GM12878 (cell line): ENCODE results near the gene SNX17. TPM values are rescaled to one million over a fixed set of nuclear protein-coding genes. Genes with fewer than 3 reads are reported as not detected.
"Not testable (repeated sequence)": the region's sequence is repeated elsewhere in the genome, so short reads cannot be mapped to it uniquely, and the experiment has no call there.

Experiments used
- ATAC-seq: fragments of 200-7000 bp; cut with Tn5 transposase; 3 replicates; pipeline ENCODE4 v1.9.1; 2020; ENCODE audit warnings: mild to moderate bottlenecking, moderate library complexity
- BruUV-seq: library from RNA; stranded (reverse); fragments of 400-500 nt; replicated peaks from 2 replicates; lab custom pipeline; 2021; lab: Mats Ljungman, UMichigan
- CTCF ChIA-PET: fragments of 300-600 bp; sonication (Branson Sonifier 250); formaldehyde crosslinking; extraction: SDS; loops from one replicate; lab custom pipeline; 2021; ENCODE audit warnings: inconsistent platforms; lab: Yijun Ruan, JAX
- POLR2A ChIA-PET: fragments of 350-600 bp; formaldehyde crosslinking; extraction: SDS; loops from one replicate; lab custom pipeline; 2021; ENCODE audit warnings: inconsistent platforms; lab: Charles Lee
- RAD21 ChIA-PET: fragments of 300-600 bp; sonication (Branson Sonifier 250); formaldehyde crosslinking; loops from one replicate; lab custom pipeline; 2023; ENCODE audit warnings: antibody characterized with exemption; ENCODE audit not compliant: unreplicated experiment; lab: Charles Lee
- SMC1A ChIA-PET: fragments of 300-600 bp; sonication (Branson Sonifier 250); formaldehyde crosslinking; loops from one replicate; lab custom pipeline; 2023; ENCODE audit not compliant: unreplicated experiment, uncharacterized antibody; lab: Charles Lee
- DNase-seq: peaks from one replicate; pipeline ENCODE4 v3.0.0-alpha.2; 2011; ENCODE audit warnings: low read depth, low spot score
- FAIRE-seq: peaks from 3 replicates; lab custom pipeline; 2011; peaks lifted over from hg19 to GRCh38; lab: Jason Lieb, UNC
- H2AFZ ChIP-seq: 2 replicates; pipeline ENCODE4 v1.6.0; 2011; ENCODE audit warnings: low read depth, low read length, control low read depth; ENCODE audit not compliant: control insufficient read depth
- H3K27ac ChIP-seq: 2 replicates; pipeline ENCODE4 v1.5.1; 2011; ENCODE audit warnings: control low read depth; ENCODE audit not compliant: control insufficient read depth, insufficient read depth
- H3K27me3 ChIP-seq, 2 experiments: replicated peaks in 1 of 2; 2 replicates each; pipeline versions ENCODE4 v1.6.0 to v1.6.1; 2011; ENCODE audit warnings: low read length in 1 of 2; ENCODE audit not compliant: control insufficient read depth in 2 of 2, insufficient read depth in 2 of 2
- H3K36me3 ChIP-seq, 2 experiments: 2 replicates each; pipeline ENCODE4 v1.5.1; 2011; ENCODE audit warnings: low read length in 1 of 2; ENCODE audit not compliant: control insufficient read depth in 2 of 2, insufficient read depth in 2 of 2
- H3K4me1 ChIP-seq: 2 replicates; pipeline ENCODE4 v1.6.1; 2011; ENCODE audit warnings: mild to moderate bottlenecking, low read length, moderate library complexity, mixed read lengths; ENCODE audit not compliant: control insufficient read depth, insufficient read depth
- H3K4me2 ChIP-seq: 2 replicates; pipeline ENCODE4 v1.6.0; 2011; ENCODE audit warnings: control low read depth; ENCODE audit not compliant: control insufficient read depth, insufficient read depth
- H3K4me3 ChIP-seq: fragments of 200-600 bp; sonication (generic); 2 replicates; pipeline ENCODE4 v1.5.1; 2016
- H3K79me2 ChIP-seq: 2 replicates; pipeline ENCODE4 v1.6.0; 2011; ENCODE audit warnings: low read length; ENCODE audit not compliant: control insufficient read depth, insufficient read depth
- H3K9ac ChIP-seq: 2 replicates; pipeline ENCODE4 v1.8.0; 2011; ENCODE audit warnings: low read length, control low read depth, mixed read lengths; ENCODE audit not compliant: control insufficient read depth, insufficient read depth
- H3K9me3 ChIP-seq: replicated peaks from 3 replicates; pipeline ENCODE4 v1.5.1; 2011; ENCODE audit warnings: mild to moderate bottlenecking, low read length; ENCODE audit not compliant: control insufficient read depth, insufficient read depth
- H4K20me1 ChIP-seq: 2 replicates; pipeline ENCODE4 v1.6.0; 2011; ENCODE audit not compliant: control insufficient read depth, insufficient read depth
- WGBS: methylation state at CpG from one replicate; pipeline ENCODE4 v1.1.6; 2016; ENCODE audit warnings: low lambda C conversion rate; ENCODE audit not compliant: insufficient replicate concordance, insufficient coverage; ENCODE audit errors: missing lambda C conversion rate; 5-methylcytosine and 5-hydroxymethylcytosine counted together
- in situ Hi-C: fragments of 300-500 bp; cut with MboI; formaldehyde crosslinking; loops from 9 replicates; pipeline ENCODE4 v1.14.3; 2018; ENCODE audit warnings: mixed read lengths
- intact Hi-C: fragments of 100-400 bp; cut with micrococcal nuclease; formaldehyde crosslinking; loops from one replicate; pipeline ENCODE4 v1.14.2; 2022; ENCODE audit not compliant: unreplicated experiment
- polyA plus RNA-seq, 11 experiments: library from polyadenylated mRNA; depleted of rRNA in 4 of 11; unstranded in 6 of 11; stranded (reverse) in 5 of 11; fragments of >200 nt; fragmentation: Nextera tagmentation in 4 of 11; fragmentation: Illumina TruSeq in 1 of 11; extraction: Ambion mirVana in 4 of 11; extraction: Trizol in 1 of 11; gene quantifications; 1 replicate in 1 of 11; 2 replicates in 10 of 11; pipeline versions ENCODE4 v1.2.1 to v1.2.3, GENCODE V29; 2011 to 2016; ENCODE audit warnings: inconsistent platforms in 2 of 11, missing spikeins in 2 of 11, low read depth in 1 of 11
- total RNA-seq, 4 experiments: library from RNA; depleted of rRNA in 3 of 4; stranded (reverse); fragments of >200 nt in 3 of 4; fragmentation: Illumina TruSeq in 1 of 4; extraction: Trizol in 1 of 4; gene quantifications; 2 replicates each; pipeline versions ENCODE4 v1.2.1 to v1.2.3, GENCODE V29; 2013 to 2021

The SNX17 gene
- total and polyA plus RNA-seq, 10 of the 15 experiments (the other 5 are each of a cell fraction or from before 2014, with no cell fraction given): 6.5 to 116 (median 84.4) TPM

DNA sequence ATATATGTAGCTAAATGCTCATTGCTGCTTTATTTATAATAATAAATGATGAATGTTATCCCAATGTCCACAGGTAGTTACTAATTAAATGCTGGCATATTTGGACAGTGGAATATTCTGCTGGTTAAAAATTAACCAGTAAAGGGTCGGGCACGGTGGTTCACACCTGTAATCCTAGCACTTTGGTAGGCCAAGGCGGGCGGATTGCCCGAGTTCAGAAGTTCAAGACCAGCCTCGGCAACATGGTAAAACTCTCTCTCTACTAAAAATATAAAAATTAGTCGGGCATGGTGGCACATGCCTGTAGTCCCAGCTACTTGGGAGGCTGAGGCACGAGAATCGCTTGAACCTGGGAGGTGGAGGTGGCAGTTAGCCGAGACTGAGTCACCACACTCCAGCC is 54.6 kb downstream of the SNX17 start:
- H2AFZ ChIP-seq, H3K4me3 ChIP-seq, H3K9ac ChIP-seq, H3K4me2 ChIP-seq, H3K27ac ChIP-seq, intact Hi-C loops, H3K36me3 ChIP-seq, BruUV-seq, H3K27me3 ChIP-seq, H3K4me1 ChIP-seq, RAD21 ChIA-PET, ATAC-seq, FAIRE-seq, H3K9me3 ChIP-seq, in situ Hi-C loops, DNase-seq, SMC1A ChIA-PET, H4K20me1 ChIP-seq: not testable (repeated sequence)
- CTCF ChIA-PET: interaction anchor here (0.8 kb wide), 1 partner anchor 9 kb away, joined by 3 read pairs; no protein-coding TSS in a partner anchor
- peaks cover 14% of the 10 kb centered on the region for H3K79me2 ChIP-seq
- 85% methylated on average over 10 of the region's 10 CpGs for WGBS
- POLR2A ChIA-PET: interaction anchor here (2.0 kb wide), 1 partner anchor 15 kb away, joined by 7 read pairs; the partner anchor contains the start of gene PPM1G

Other genes with a start within 250 kb of the SNX17 start
Only the 7 nearest of the 22 such genes appear.
- 1.6 and 2.2 TPM in 2 replicates for gene UCN, start 62.2 kb upstream of the SNX17 start, total RNA-seq (2014; rRNA removed)
- 0.45 TPM in 1 of 2 replicates, not detected in the other for gene UCN, start 62.2 kb upstream of the SNX17 start, total RNA-seq (2014; rRNA removed; fragmentation: Illumina TruSeq; extraction: Trizol)
- 1.1 and 2.0 TPM in 2 replicates for gene UCN, start 62.2 kb upstream of the SNX17 start, total RNA-seq (2021)
- gene UCN, start 62.2 kb upstream of the SNX17 start, polyA plus RNA-seq (2011; rRNA removed): 0.43 TPM in 1 of 2 replicates, not detected in the other
- gene UCN, start 62.2 kb upstream of the SNX17 start, polyA plus RNA-seq (2014; fragmentation: Illumina TruSeq; extraction: Trizol): not detected in 2 replicates
- under 1 TPM; 0.10 to 0.26 TPM for gene UCN, start 62.2 kb upstream of the SNX17 start, polyA plus RNA-seq (2014; fragmentation: Nextera tagmentation; extraction: Ambion mirVana)
- gene UCN, start 62.2 kb upstream of the SNX17 start, polyA plus RNA-seq (2014; rRNA removed): 2.6 and 2.8 TPM in 2 replicates
- 1 to 10 TPM; 2.7 to 3.8 TPM for gene UCN, start 62.2 kb upstream of the SNX17 start, polyA plus RNA-seq (2016; fragmentation: Nextera tagmentation; extraction: Ambion mirVana)
- gene MPV17, start 47.5 kb upstream of the SNX17 start, total RNA-seq (2014; rRNA removed): 95.3 and 98.9 TPM in 2 replicates
- 73.0 and 75.3 TPM in 2 replicates for gene MPV17, start 47.5 kb upstream of the SNX17 start, total RNA-seq (2014; rRNA removed; fragmentation: Illumina TruSeq; extraction: Trizol)
- gene MPV17, start 47.5 kb upstream of the SNX17 start, total RNA-seq (2021): 63.3 and 63.4 TPM in 2 replicates
- gene MPV17, start 47.5 kb upstream of the SNX17 start, polyA plus RNA-seq (2011; rRNA removed): 103 and 126 TPM in 2 replicates
- gene MPV17, start 47.5 kb upstream of the SNX17 start, polyA plus RNA-seq (2014; fragmentation: Illumina TruSeq; extraction: Trizol): 116 and 123 TPM in 2 replicates
- gene MPV17, start 47.5 kb upstream of the SNX17 start, polyA plus RNA-seq (2014; fragmentation: Nextera tagmentation; extraction: Ambion mirVana): 10 to 100 TPM; 67.6 to 69.8 TPM
- 77.3 and 82.7 TPM in 2 replicates for gene MPV17, start 47.5 kb upstream of the SNX17 start, polyA plus RNA-seq (2014; rRNA removed)
- gene MPV17, start 47.5 kb upstream of the SNX17 start, polyA plus RNA-seq (2016; fragmentation: Nextera tagmentation; extraction: Ambion mirVana): 100 to 1,000 TPM; 116 to 143 TPM
- gene GTF3C2, start 13.9 kb upstream of the SNX17 start, total RNA-seq (2014; rRNA removed): 75.7 and 79.5 TPM in 2 replicates
- gene GTF3C2, start 13.9 kb upstream of the SNX17 start, total RNA-seq (2014; rRNA removed; fragmentation: Illumina TruSeq; extraction: Trizol): 62.4 and 65.4 TPM in 2 replicates
- gene GTF3C2, start 13.9 kb upstream of the SNX17 start, total RNA-seq (2021): 91.7 and 95.2 TPM in 2 replicates
- gene GTF3C2, start 13.9 kb upstream of the SNX17 start, polyA plus RNA-seq (2011; rRNA removed): 86.0 and 105 TPM in 2 replicates
- 80.9 and 85.8 TPM in 2 replicates for gene GTF3C2, start 13.9 kb upstream of the SNX17 start, polyA plus RNA-seq (2014; fragmentation: Illumina TruSeq; extraction: Trizol)
- gene GTF3C2, start 13.9 kb upstream of the SNX17 start, polyA plus RNA-seq (2014; fragmentation: Nextera tagmentation; extraction: Ambion mirVana): 10 to 100 TPM; 45.9 to 59.0 TPM
- gene GTF3C2, start 13.9 kb upstream of the SNX17 start, polyA plus RNA-seq (2014; rRNA removed): 64.3 and 69.3 TPM in 2 replicates
- gene GTF3C2, start 13.9 kb upstream of the SNX17 start, polyA plus RNA-seq (2016; fragmentation: Nextera tagmentation; extraction: Ambion mirVana): 10 to 100 TPM; 84.9 to 98.7 TPM
- gene EIF2B4, start 278 bp upstream of the SNX17 start, total RNA-seq (2014; rRNA removed): 23.3 and 24.4 TPM in 2 replicates
- gene EIF2B4, start 278 bp upstream of the SNX17 start, total RNA-seq (2014; rRNA removed; fragmentation: Illumina TruSeq; extraction: Trizol): 16.5 and 17.0 TPM in 2 replicates
- 27.6 and 28.4 TPM in 2 replicates for gene EIF2B4, start 278 bp upstream of the SNX17 start, total RNA-seq (2021)
- gene EIF2B4, start 278 bp upstream of the SNX17 start, polyA plus RNA-seq (2011; rRNA removed): 20.9 and 30.4 TPM in 2 replicates
- gene EIF2B4, start 278 bp upstream of the SNX17 start, polyA plus RNA-seq (2014; fragmentation: Illumina TruSeq; extraction: Trizol): 16.0 and 27.2 TPM in 2 replicates
- 10 to 100 TPM; 13.4 to 27.8 TPM for gene EIF2B4, start 278 bp upstream of the SNX17 start, polyA plus RNA-seq (2014; fragmentation: Nextera tagmentation; extraction: Ambion mirVana)
- gene EIF2B4, start 278 bp upstream of the SNX17 start, polyA plus RNA-seq (2014; rRNA removed): 23.0 and 30.9 TPM in 2 replicates
- gene EIF2B4, start 278 bp upstream of the SNX17 start, polyA plus RNA-seq (2016; fragmentation: Nextera tagmentation; extraction: Ambion mirVana): 10 to 100 TPM; 53.4 to 53.9 TPM
- gene ZNF513, start 10.1 kb downstream of the SNX17 start, total RNA-seq (2014; rRNA removed): 8.3 and 9.3 TPM in 2 replicates
- 6.4 and 7.8 TPM in 2 replicates for gene ZNF513, start 10.1 kb downstream of the SNX17 start, total RNA-seq (2014; rRNA removed; fragmentation: Illumina TruSeq; extraction: Trizol)
- gene ZNF513, start 10.1 kb downstream of the SNX17 start, total RNA-seq (2021): 12.6 and 13.3 TPM in 2 replicates
- 3.8 and 6.8 TPM in 2 replicates for gene ZNF513, start 10.1 kb downstream of the SNX17 start, polyA plus RNA-seq (2011; rRNA removed)
- gene ZNF513, start 10.1 kb downstream of the SNX17 start, polyA plus RNA-seq (2014; fragmentation: Illumina TruSeq; extraction: Trizol): 1.3 and 4.3 TPM in 2 replicates
- under 1 TPM; 0.06 to 0.18 TPM for gene ZNF513, start 10.1 kb downstream of the SNX17 start, polyA plus RNA-seq (2014; fragmentation: Nextera tagmentation; extraction: Ambion mirVana)
- 16.4 and 17.0 TPM in 2 replicates for gene ZNF513, start 10.1 kb downstream of the SNX17 start, polyA plus RNA-seq (2014; rRNA removed)
- gene ZNF513, start 10.1 kb downstream of the SNX17 start, polyA plus RNA-seq (2016; fragmentation: Nextera tagmentation; extraction: Ambion mirVana): 1 to 10 TPM; 3.5 TPM
- 110 and 112 TPM in 2 replicates for gene PPM1G, start 39.0 kb downstream of the SNX17 start, total RNA-seq (2014; rRNA removed)
- gene PPM1G, start 39.0 kb downstream of the SNX17 start, total RNA-seq (2014; rRNA removed; fragmentation: Illumina TruSeq; extraction: Trizol): 129 and 134 TPM in 2 replicates
- 129 and 130 TPM in 2 replicates for gene PPM1G, start 39.0 kb downstream of the SNX17 start, total RNA-seq (2021)
- gene PPM1G, start 39.0 kb downstream of the SNX17 start, polyA plus RNA-seq (2011; rRNA removed): 47.0 and 68.8 TPM in 2 replicates
- gene PPM1G, start 39.0 kb downstream of the SNX17 start, polyA plus RNA-seq (2014; fragmentation: Illumina TruSeq; extraction: Trizol): 163 and 171 TPM in 2 replicates
- 10 to 100 TPM; 78.5 to 81.1 TPM for gene PPM1G, start 39.0 kb downstream of the SNX17 start, polyA plus RNA-seq (2014; fragmentation: Nextera tagmentation; extraction: Ambion mirVana)
- gene PPM1G, start 39.0 kb downstream of the SNX17 start, polyA plus RNA-seq (2014; rRNA removed): 106 and 108 TPM in 2 replicates
- gene PPM1G, start 39.0 kb downstream of the SNX17 start, polyA plus RNA-seq (2016; fragmentation: Nextera tagmentation; extraction: Ambion mirVana): 100 to 1,000 TPM; 154 to 159 TPM
- 35.0 and 40.4 TPM in 2 replicates for gene NRBP1, start 58.0 kb downstream of the SNX17 start, total RNA-seq (2014; rRNA removed)
- 53.3 and 53.4 TPM in 2 replicates for gene NRBP1, start 58.0 kb downstream of the SNX17 start, total RNA-seq (2014; rRNA removed; fragmentation: Illumina TruSeq; extraction: Trizol)
- gene NRBP1, start 58.0 kb downstream of the SNX17 start, total RNA-seq (2021): 58.4 and 60.3 TPM in 2 replicates
- gene NRBP1, start 58.0 kb downstream of the SNX17 start, polyA plus RNA-seq (2011; rRNA removed): 116 and 136 TPM in 2 replicates
- 67.1 and 75.7 TPM in 2 replicates for gene NRBP1, start 58.0 kb downstream of the SNX17 start, polyA plus RNA-seq (2014; fragmentation: Illumina TruSeq; extraction: Trizol)
- 1 to 10 TPM; 5.7 to 8.6 TPM for gene NRBP1, start 58.0 kb downstream of the SNX17 start, polyA plus RNA-seq (2014; fragmentation: Nextera tagmentation; extraction: Ambion mirVana)
- 70.8 and 73.8 TPM in 2 replicates for gene NRBP1, start 58.0 kb downstream of the SNX17 start, polyA plus RNA-seq (2014; rRNA removed)
- 10 to 100 TPM; 87.7 to 99.7 TPM for gene NRBP1, start 58.0 kb downstream of the SNX17 start, polyA plus RNA-seq (2016; fragmentation: Nextera tagmentation; extraction: Ambion mirVana)